Activated CD8-positive, alpha-beta memory T cell treated with anti-CD3 and anti-CD28 coated beads for 4 hours (primary cell): ENCODE results near the gene KLF1.

Experiments
- DNase-seq, 2 donors: peaks; one replicate each; pipeline ENCODE4 v3.0.0-alpha.2; 2020; ENCODE audit warnings: low read depth in 2 of 2

Gene KLF1

GRCh38 chr19:12838182-12838885 lies 48.7 kb downstream of the KLF1 start, which contains the start of gene MAST1:
Gene MAST1, plus strand, starts transcription at chr19:12838515. Its CDS starts 58 bp downstream, at chr19:12838573.
- DNase-seq = no peak

- no peak for DNase-seq
These were observed 49.8 kb downstream of the KLF1 start for GRCh38 chr19:12837225-12837624.

- no peak for DNase-seq
These were observed 50.5 kb downstream of the KLF1 start for GRCh38 chr19:12836529-12836863.

- DNase-seq = no peak
These were observed 51.8 kb downstream of the KLF1 start for GRCh38 chr19:12834976-12835757.

- no peak for DNase-seq
These were observed 52.4 kb downstream of the KLF1 start, which contains the start of gene RTBDN for GRCh38 chr19:12834566-12834943. Gene RTBDN, minus strand, starts transcription at chr19:12834579. Its CDS starts 4,600 bp downstream, at chr19:12829979.
